Measurements from ENCODE around the gene ZNF132. TPM values are rescaled to one million over a fixed set of nuclear protein-coding genes. Genes with fewer than 3 reads are reported as not detected.

ZNF132 gene
- total and polyA plus RNA-seq, 9 of the 15 experiments (the other 6 are each of a cell fraction or from before 2014, with no cell fraction given) = 0.03 to 0.42 (median 0.10) TPM; not detected in 5

DNA sequence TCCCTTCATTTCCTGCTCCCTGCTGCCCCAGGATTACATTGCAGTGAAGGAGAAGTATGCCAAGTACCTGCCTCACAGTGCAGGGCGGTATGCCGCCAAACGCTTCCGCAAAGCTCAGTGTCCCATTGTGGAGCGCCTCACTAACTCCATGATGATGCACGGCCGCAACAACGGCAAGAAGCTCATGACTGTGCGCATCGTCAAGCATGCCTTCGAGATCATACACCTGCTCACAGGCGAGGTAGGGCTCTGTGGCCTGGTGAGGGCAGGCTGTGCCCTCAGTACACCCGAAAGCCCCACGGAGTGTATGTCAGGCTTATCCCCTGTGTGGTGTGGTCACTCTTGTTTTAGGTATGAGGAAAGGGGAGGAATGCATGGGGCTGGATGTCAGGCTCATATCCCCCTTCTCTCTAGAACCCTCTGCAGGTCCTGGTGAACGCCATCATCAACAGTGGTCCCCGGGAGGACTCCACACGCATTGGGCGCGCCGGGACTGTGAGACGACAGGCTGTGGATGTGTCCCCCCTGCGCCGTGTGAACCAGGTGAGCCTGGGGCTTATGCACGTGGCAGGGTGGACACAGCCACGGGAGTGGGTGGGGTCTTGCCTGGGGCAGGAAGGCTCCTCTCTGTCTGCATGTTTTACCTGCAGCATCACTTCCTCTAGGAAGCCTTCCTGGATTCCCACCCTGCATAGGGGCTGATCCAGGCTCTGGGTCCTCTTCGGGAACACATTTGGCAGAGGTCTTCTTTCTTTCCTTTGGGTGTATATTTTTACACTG is 46.8 kb downstream of the ZNF132 start:
- no TSS peak for BruUV-seq (replicated peaks)
- Histone ChIP-seq H2AFZ (ENCODE audit: low read depth, low read length) (no peak overlapping the region), H3K9me1 (ENCODE audit: control insufficient read depth, insufficient read depth, low read length) (no peaks in the 10 kb centered on the region), H3K4me2 (ENCODE audit: insufficient read depth, low read length) (no peak overlapping the region), H4K20me1 (replicated peaks; ENCODE audit: control insufficient read depth, insufficient read depth, low read length) (peaks cover 21% of the 10 kb centered on the region; the same call in 1 of the 2 replicates), H3K79me2 (ENCODE audit: control insufficient read depth, insufficient read depth, low read length) (peaks cover 46% of the 10 kb centered on the region), H3K4me1 (replicated peaks in 1 of 2; ENCODE audit: control insufficient read depth in 2 of 2, insufficient read depth in 2 of 2, low read length in 2 of 2) (peaks cover 14 to 57% of the 10 kb centered on the region in 2 experiments; a peak in 4 of 5 replicates), H3K4me3 (no peak overlapping the region), H3K9ac (ENCODE audit: insufficient read depth in 1 of 2, low read depth in 2 of 2, low read length in 2 of 2) (no peak overlapping the region), H3K36me3 (ENCODE audit: control insufficient read depth, insufficient read depth, low read length) (peaks cover 72% of the 10 kb centered on the region), H3K27me3 (ENCODE audit: control insufficient read depth in 2 of 2, insufficient read depth in 2 of 2, low read length in 2 of 2) (no peaks in the 10 kb centered on the region), H3K9me3 (replicated peaks; ENCODE audit: control insufficient read depth, insufficient read depth, low read depth, low read length) (no peaks in the 10 kb centered on the region), H3K27ac (ENCODE audit: extremely low read depth, low read depth, low read length) (no peak overlapping the region; the same call in 2 of the 3 replicates)
- no peak for ATAC-seq
- ChIA-PET CTCF (ENCODE audit: low intra/inter-chr PET ratio) (no interaction called here), POLR2A (interaction anchor here (1.3 to 1.7 kb wide), 2 partner anchors 7 to 16 kb away, joined by 4 to 5 read pairs; no protein-coding TSS in a partner anchor)
- in situ Hi-C loops (cut with MboI) (no loop called here), intact Hi-C loops (cut with micrococcal nuclease) (no loop called here)
- FAIRE-seq = no peak
- DNase-seq (ENCODE audit: extremely low read depth in 1 of 4, low spot score in 3 of 4) = no peak
- WGBS (ENCODE audit: insufficient coverage, low coverage, missing lambda C conversion rate) = 90% methylated on average over 26 of the region's 26 CpGs
- TF ChIP-seq, protein P1, sequence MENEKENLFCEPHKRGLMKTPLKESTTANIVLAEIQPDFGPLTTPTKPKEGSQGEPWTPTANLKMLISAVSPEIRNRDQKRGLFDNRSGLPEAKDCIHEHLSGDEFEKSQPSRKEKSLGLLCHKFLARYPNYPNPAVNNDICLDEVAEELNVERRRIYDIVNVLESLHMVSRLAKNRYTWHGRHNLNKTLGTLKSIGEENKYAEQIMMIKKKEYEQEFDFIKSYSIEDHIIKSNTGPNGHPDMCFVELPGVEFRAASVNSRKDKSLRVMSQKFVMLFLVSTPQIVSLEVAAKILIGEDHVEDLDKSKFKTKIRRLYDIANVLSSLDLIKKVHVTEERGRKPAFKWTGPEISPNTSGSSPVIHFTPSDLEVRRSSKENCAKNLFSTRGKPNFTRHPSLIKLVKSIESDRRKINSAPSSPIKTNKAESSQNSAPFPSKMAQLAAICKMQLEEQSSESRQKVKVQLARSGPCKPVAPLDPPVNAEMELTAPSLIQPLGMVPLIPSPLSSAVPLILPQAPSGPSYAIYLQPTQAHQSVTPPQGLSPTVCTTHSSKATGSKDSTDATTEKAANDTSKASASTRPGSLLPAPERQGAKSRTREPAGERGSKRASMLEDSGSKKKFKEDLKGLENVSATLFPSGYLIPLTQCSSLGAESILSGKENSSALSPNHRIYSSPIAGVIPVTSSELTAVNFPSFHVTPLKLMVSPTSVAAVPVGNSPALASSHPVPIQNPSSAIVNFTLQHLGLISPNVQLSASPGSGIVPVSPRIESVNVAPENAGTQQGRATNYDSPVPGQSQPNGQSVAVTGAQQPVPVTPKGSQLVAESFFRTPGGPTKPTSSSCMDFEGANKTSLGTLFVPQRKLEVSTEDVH (IDR thresholded peaks at IDR 0.05; ENCODE audit: low read depth, partially characterized antibody) = no peak
- no peak for TF ChIP-seq HNRNPLL (IDR thresholded peaks at IDR 0.05; ENCODE audit: low read depth, low read length, poor library complexity, severe bottlenecking)
- TF ChIP-seq RBM15 (IDR thresholded peaks at IDR 0.05; ENCODE audit: insufficient read depth, low read length) = no peak
- TF ChIP-seq MYNN (IDR thresholded peaks at IDR 0.05) = no peak
- TF ChIP-seq MYNN (CRISPR knock-in tag; IDR thresholded peaks at IDR 0.05) = no peak
- no peak for TF ChIP-seq TAL1 (IDR thresholded peaks at IDR 0.05)
- no peak for TF ChIP-seq TCF7L2 (IDR thresholded peaks at IDR 0.05; ENCODE audit: low read depth, low read length)
- TF ChIP-seq, protein P2, sequence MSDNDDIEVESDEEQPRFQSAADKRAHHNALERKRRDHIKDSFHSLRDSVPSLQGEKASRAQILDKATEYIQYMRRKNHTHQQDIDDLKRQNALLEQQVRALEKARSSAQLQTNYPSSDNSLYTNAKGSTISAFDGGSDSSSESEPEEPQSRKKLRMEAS (CRISPR knock-in tag; IDR thresholded peaks at IDR 0.05) = peak; percentile 31; the same call in 1 of the 2 replicates
- TF ChIP-seq SMARCA4 (IDR thresholded peaks at IDR 0.05) = no peak
- no peak for TF ChIP-seq FOS (IDR thresholded peaks at IDR 0.05; ENCODE audit: extremely low read depth, insufficient read length)
- TF ChIP-seq ETV5 (CRISPR knock-in tag; IDR thresholded peaks at IDR 0.05; ENCODE audit: low read depth) = no peak
- TF ChIP-seq, protein P3, sequence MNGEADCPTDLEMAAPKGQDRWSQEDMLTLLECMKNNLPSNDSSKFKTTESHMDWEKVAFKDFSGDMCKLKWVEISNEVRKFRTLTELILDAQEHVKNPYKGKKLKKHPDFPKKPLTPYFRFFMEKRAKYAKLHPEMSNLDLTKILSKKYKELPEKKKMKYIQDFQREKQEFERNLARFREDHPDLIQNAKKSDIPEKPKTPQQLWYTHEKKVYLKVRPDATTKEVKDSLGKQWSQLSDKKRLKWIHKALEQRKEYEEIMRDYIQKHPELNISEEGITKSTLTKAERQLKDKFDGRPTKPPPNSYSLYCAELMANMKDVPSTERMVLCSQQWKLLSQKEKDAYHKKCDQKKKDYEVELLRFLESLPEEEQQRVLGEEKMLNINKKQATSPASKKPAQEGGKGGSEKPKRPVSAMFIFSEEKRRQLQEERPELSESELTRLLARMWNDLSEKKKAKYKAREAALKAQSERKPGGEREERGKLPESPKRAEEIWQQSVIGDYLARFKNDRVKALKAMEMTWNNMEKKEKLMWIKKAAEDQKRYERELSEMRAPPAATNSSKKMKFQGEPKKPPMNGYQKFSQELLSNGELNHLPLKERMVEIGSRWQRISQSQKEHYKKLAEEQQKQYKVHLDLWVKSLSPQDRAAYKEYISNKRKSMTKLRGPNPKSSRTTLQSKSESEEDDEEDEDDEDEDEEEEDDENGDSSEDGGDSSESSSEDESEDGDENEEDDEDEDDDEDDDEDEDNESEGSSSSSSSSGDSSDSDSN (IDR thresholded peaks at IDR 0.05; ENCODE audit: borderline replicate concordance in 1 of 2, low read depth in 2 of 2, low read length in 2 of 2) = no peak
- no peak for TF ChIP-seq CBX2 (IDR thresholded peaks at IDR 0.05; ENCODE audit: insufficient read depth, low read length, poor library complexity, severe bottlenecking)
- no peak for TF ChIP-seq SRSF1 (IDR thresholded peaks at IDR 0.05; ENCODE audit: low read depth, low read length)
- TF ChIP-seq ZFP36 (IDR thresholded peaks at IDR 0.05; ENCODE audit: low read depth, low read length, partially characterized antibody) = peak; percentile 75
- peak; percentile 66 for TF ChIP-seq RBFOX2 (IDR thresholded peaks at IDR 0.05; ENCODE audit: low read depth, low read length)
- no peak for TF ChIP-seq SP1 (CRISPR knock-in tag; IDR thresholded peaks at IDR 0.05)

Measured in K562 (cell line).